Measurements from ENCODE around the gene MC1R.

- no peak for TF ChIP-seq MAZ (IDR thresholded peaks at IDR 0.05; ENCODE audit: borderline replicate concordance, low read depth, low read length)
- TF ChIP-seq CTCF (conservative IDR thresholded peaks at IDR 0.05; ENCODE audit: low read depth, low read length), result no peak
- TF ChIP-seq CHD1 (IDR thresholded peaks at IDR 0.05; ENCODE audit: low read depth, low read length), result no peak
- TF ChIP-seq POLR2A (IDR thresholded peaks at IDR 0.05; ENCODE audit: low read depth, low read length), result no peak
- no peak for TF ChIP-seq RAD21 (IDR thresholded peaks at IDR 0.05; ENCODE audit: low read length)
- no peak for TF ChIP-seq MAFK (IDR thresholded peaks at IDR 0.05; ENCODE audit: low read depth, low read length)
- no peak for TF ChIP-seq USF2 (IDR thresholded peaks at IDR 0.05; ENCODE audit: low read depth, low read length)
- no peak for TF ChIP-seq ELK1 (IDR thresholded peaks at IDR 0.05; ENCODE audit: borderline replicate concordance, low read depth, low read length)
Measured at GRCh38 chr16:89921131-89921701, 2.6 kb downstream of the MC1R start.

Measured in IMR-90 (cell line).